Raji (cell line): ENCODE measurements around the gene PCSK2.

Experiments
- POLR2A ChIP-seq: IDR thresholded peaks from 2 replicates; pipeline ENCODE4 v1.6.1; 2011; ENCODE audit warnings: low read depth, low read length, control low read depth; ENCODE audit not compliant: insufficient read depth

Gene PCSK2

DNA sequence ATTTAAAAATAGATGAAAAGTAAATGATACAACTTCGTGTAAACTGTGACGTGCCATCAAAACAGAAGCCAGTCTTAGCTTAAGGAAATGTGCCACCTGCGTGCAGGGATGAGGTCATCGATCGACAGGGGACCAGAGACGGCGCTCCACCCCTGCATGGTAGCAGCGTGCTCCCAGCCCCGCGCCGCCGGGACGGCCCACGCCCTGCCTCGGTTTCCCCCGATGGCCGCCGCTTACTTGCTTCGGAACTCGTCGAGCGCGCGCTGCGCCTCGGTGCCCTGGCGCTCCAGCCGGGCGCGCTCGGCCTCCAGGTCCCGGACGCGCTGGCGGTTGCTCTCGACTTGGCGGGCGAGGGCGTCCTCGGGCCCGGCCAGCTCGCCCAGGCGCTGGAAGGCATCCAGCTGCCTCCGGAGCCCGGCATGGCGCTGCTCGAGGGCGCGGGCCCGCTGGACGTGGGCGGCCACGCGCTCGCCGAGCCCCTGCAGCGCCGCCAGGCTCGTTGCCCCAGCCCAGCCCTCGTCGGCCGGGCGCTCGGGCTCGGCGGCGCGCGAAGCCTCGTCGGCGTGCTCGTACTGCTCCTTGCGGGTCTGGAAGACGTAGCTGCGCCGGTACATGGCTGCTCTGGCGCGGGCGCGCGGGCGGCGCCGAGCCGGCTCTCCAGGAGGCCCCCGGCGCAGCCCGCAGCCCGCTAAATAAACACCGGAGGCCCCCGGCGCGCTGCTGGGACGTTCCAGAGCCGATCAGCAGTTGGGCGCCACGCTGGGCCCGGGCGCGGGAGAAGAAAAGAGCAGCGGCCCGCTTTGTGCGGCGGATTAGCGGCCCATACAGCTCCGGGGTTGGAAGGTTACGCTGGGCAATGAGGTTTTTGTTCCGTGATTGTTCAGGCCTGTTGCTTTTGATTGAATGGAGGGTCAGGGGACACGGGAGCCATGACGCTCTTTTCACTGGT lies 304.1 kb downstream of the PCSK2 start, which contains the start of gene BFSP1:
Gene BFSP1, minus strand, starts transcription at position 664 of the 949 bp plus-strand sequence. Its CDS starts 50 bp downstream, at position 614.
- no peak for TF ChIP-seq POLR2A

- TF ChIP-seq POLR2A, result no peak
Measured at GRCh38 chr20:17531665-17532025, 304.8 kb downstream of the PCSK2 start.

DNA sequence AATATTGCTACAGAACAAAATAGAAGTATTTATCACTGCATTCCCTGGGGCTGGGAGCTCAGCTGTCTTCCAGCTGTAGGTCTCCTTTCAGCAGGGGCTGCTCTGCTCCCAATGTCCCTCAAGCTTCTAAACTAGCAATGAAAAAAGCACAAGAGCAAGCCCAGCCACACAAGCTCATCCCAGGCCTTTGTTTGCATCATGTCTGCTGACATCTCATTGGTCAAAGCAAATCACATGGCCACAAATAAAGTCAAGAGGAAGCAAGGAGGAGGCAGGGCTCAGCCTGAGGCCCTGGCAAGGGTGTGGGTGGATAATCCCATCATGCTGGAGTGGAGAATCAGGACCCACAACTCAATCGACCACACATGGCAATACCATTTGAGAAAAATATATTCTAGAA lies 306.6 kb downstream of the PCSK2 start:
- no peak for TF ChIP-seq POLR2A

DNA sequence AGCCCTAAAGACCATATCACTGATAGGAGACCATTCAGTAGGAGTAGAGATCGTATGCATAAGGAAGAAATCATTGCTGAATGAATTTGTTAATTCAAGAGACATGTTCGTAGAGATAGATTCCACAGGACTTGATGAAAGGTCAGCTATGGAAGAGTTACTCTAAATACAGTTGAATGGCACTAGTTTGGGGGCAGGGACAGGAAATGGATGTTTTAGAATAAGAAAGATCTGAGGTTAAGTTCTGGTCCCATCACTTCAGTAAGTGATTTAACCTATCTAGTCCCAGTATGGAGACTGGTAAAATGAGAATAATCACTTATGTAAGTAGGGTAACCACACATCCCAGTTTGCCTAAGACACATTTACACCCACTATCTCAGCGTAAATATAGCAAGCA lies 307.2 kb downstream of the PCSK2 start:
- no peak for TF ChIP-seq POLR2A
